ENCODE data around the gene NT5DC1.

Gene NT5DC1

DNA sequence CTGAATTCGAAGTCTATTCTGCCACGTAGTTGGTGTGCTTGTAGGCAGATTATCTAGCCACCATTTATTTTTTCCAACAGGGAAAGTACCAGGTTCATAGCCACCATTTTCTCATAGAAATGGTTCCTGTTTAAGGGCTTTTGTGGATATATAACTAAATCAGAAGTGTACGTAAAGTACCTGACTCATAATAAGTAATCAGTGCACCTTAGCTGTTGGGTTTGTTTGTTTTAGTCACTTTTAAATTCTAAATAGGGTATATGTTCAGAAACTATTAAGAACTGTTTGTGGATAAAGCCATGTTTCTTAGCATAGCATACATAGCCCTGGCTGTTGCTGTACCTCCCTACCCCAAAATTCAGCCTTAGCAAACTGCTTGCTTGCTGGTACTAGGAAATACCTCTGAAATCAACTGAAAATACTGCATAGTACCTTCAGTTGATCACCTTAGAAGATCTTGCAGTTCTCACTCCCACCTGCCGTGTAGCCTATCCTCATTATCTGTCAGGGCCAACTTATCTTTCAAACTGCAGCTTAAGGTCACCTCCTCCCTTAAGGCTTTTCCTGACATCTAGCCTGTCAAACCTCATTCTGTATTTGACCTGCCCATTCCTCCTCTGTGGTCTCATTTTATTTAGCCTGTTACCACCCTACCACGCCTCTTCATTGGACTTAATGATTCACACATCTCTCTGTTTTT is 69.9 kb downstream of the NT5DC1 start:
- no peak overlapping the region for H3K4me3 ChIP-seq (ENCODE audit: low read depth, low read length)
- DNase-seq (ENCODE audit: low read depth) = no peak

- DNase-seq (ENCODE audit: low read depth) = no peak
Measured at GRCh38 chr6:116173928-116174327, 73.3 kb downstream of the NT5DC1 start.

DNA sequence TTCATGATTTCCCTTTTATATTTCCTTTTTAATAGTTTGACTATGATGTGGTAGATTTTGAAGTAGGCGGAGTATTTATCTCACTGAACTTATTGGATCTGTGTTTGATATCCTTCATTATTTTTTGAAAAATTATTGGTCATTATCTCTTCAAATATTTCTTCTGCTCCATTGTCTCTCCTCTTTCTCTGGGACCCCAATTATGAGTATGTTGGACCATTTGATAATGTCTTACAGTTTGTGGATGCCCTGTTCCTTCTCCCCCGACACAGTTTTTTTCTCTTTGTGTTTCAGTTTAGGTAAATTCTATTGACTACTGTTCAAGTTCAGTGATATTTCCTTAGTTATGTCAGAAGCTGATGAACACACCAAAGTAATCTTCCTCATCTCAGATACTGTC is 74.7 kb downstream of the NT5DC1 start:
- no peak overlapping the region for H3K4me3 ChIP-seq (ENCODE audit: low read depth, low read length)
- DNase-seq (ENCODE audit: low read depth) = no peak

More at GRCh38 chr6:116173928-116174327, 73.3 kb downstream of the NT5DC1 start:
- no peak overlapping the region for H3K4me3 ChIP-seq (ENCODE audit: low read depth, low read length)

DNA sequence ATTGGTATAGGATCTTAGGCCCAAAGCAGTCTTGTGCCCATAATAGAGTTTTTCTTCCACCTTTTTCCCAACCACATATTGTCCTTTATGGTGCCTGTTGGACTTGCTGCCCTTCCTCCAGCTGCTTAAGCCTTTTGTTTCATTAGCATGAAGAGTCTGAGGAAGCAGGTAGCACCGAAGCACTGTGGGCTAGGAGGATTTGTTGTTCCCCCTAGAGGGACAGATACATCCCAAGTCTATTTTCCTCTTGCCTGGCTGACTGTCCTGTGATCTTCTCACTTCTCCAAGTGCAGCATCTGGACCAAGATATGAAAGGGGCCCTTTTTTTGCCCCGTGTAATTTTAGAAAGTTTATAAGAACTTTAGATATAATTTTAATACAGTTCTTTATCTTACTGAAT is 75.9 kb downstream of the NT5DC1 start:
- DNase-seq (ENCODE audit: low read depth) = no peak
- H3K4me3 ChIP-seq (ENCODE audit: low read depth, low read length) = no peak overlapping the region

- DNase-seq (ENCODE audit: low read depth) = no peak
- no peak overlapping the region for H3K4me3 ChIP-seq (ENCODE audit: low read depth, low read length)
Measured at GRCh38 chr6:116180375-116180774, 79.7 kb downstream of the NT5DC1 start.

GRCh38 chr6:116189472-116189871 is 88.8 kb downstream of the NT5DC1 start:
- no peak for DNase-seq (ENCODE audit: low read depth)
- H3K4me3 ChIP-seq (ENCODE audit: low read depth, low read length) = no peak overlapping the region

DNA sequence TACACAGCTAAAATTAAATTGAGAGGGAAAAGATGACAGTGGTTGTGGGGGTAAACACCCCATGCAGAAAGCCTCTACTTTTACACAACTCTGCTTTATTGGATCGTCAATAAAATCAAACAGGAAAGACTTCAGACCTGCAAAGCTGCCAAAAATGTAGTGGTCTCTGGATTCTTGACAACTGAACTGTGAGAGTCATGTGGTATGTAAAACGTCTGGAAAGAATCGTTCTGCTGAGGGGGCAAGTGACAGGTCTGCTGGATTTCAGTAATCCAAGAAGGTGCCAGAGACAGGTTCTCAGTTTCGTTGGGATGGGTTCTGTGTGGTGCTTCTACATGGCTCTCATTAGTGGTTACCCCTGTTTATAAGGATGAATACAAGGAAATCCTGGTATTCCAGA is 89.9 kb downstream of the NT5DC1 start:
- DNase-seq (ENCODE audit: low read depth) = peak; percentile 66
- no peak overlapping the region for H3K4me3 ChIP-seq (ENCODE audit: low read depth, low read length)

DNA sequence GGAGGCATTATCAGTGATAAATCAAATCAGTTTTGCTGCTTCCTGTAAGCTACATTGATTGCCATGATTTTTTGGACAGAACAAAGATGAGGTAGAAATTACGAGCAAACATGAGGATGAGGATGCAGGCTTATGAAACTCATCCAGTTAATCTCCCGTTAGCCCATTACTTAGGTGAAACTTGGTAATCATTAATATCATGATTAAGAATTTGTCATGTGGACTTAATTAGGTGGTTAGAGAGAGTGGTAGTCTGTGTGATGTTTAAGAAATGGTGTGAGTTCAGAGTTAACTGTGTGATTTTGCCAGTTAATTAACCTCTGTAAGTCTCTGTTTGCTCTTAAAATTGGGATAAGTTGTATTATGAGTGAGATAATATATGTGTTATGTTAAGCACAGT is 91.2 kb downstream of the NT5DC1 start:
- H3K4me3 ChIP-seq (ENCODE audit: low read depth, low read length) = no peak overlapping the region
- DNase-seq (ENCODE audit: low read depth) = no peak

GRCh38 chr6:116192786-116193185 is 92.1 kb downstream of the NT5DC1 start:
- no peak for DNase-seq (ENCODE audit: low read depth)
- no peak overlapping the region for H3K4me3 ChIP-seq (ENCODE audit: low read depth, low read length)

GRCh38 chr6:116196841-116197240 is 96.2 kb downstream of the NT5DC1 start:
- no peak for DNase-seq (ENCODE audit: low read depth)
- no peak overlapping the region for H3K4me3 ChIP-seq (ENCODE audit: low read depth, low read length)

DNA sequence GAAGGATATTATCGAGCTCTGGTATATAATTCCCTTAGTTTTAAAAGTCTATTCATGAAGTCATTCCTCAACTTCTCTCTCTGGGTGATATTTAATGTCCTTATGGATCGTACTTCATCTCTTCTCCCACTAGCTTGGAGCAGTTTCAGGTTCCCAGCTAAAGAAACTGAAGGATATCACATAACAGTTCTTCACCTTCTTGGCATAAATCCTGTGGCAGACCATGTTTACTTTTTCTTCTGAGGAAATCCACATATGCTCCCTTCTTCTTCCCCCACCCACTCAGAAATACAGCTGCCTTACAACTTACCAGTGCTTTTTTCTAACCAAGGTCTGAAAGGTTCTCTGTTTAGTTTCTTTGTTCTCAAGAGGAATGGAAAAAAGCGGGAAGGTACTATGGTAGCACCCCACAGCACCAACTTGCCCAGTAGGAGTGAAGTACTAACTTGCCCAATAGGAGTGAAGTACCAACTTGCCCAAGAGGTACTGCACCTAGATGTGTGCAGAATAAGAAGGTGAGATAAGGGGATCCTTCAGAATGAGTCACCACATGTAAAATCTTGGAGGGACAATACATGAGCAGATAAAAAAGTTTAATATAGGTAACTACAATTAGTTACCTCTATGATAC is 100.1 kb downstream of the NT5DC1 start:
- no peak overlapping the region for H3K4me3 ChIP-seq (ENCODE audit: low read depth, low read length)
- peak; percentile 36 for DNase-seq (ENCODE audit: low read depth)

- DNase-seq (ENCODE audit: low read depth) = no peak
- H3K4me3 ChIP-seq (ENCODE audit: low read depth, low read length) = no peak overlapping the region
Measured at GRCh38 chr6:116201538-116201937, 100.9 kb downstream of the NT5DC1 start.

DNA sequence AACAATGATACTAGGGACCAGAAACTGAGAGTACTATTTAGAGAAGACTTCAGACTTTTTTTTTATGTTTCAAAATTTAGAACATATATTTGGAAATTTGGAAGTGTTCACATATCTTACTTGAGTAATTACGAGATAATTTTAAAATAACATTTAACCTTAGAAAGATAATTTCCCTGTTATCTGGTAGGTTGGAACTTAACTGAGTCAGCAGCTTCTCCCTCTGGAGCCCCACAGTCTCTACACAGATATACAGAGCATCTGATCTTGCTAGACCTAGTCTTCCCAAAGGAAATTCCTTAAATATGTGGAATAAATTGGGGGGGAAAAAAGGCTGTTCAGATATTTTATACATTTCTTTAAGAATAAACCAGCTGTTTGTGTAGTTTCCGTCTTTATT is 104.6 kb downstream of the NT5DC1 start:
- no peak for DNase-seq (ENCODE audit: low read depth)
- H3K4me3 ChIP-seq (ENCODE audit: low read depth, low read length) = no peak overlapping the region

DNA sequence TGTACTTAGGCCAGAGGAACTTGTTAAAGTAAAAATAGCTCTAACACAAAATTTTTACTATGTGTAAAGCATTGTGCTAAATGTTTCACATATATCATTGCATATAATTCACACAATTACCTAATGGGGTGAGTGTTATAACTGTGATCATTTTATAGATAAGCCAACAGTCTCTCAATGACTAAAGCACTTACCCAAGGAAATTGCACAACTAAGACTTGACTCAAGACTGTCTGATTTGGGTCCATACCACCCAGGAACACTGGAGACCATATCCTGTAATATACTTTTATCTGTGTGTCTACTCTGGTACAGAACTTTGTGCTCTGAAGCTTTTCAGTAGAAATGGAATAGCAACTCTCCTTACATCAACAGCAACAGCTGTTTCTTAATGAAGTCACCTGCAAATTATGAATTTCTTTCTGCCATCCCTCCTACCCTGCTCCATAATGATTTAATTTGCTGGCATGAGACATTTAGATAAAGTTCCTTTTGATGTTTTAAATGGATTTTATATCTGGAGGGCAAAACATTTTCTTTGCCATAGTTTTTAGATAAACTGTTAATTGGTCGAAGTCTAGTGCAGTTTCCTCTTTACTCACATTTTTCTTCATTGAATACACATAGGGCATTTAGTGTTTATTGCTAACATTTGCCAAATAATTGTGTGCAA is 105.7 kb downstream of the NT5DC1 start:
- no peak overlapping the region for H3K4me3 ChIP-seq (ENCODE audit: low read depth, low read length)
- DNase-seq (ENCODE audit: low read depth) = no peak

GRCh38 chr6:116208056-116208785 is 107.6 kb downstream of the NT5DC1 start:
- DNase-seq (ENCODE audit: low read depth) = no peak
- H3K4me3 ChIP-seq (ENCODE audit: low read depth, low read length) = no peak overlapping the region

DNA sequence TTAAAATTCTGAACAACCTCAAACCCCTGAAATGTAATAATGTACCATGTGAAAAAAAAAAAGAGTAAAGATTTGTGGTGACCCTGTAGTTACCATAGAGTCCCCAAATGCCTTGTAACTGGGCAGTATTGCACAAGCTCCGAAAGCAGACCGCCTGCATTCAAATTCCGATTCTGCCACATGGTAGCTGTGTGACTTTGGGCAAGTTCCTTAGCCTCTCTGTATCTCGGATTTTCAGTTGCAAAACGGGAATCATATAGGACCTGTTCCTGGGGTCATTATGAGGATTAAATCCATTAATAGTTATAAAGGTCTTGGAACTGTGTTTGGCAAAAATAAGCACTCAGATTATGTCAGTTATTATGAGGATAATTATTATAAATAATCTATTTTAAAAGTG is 109.7 kb downstream of the NT5DC1 start:
- no peak overlapping the region for H3K4me3 ChIP-seq (ENCODE audit: low read depth, low read length)
- no peak for DNase-seq (ENCODE audit: low read depth)

- DNase-seq (ENCODE audit: low read depth) = no peak
- H3K4me3 ChIP-seq (ENCODE audit: low read depth, low read length) = no peak overlapping the region
Measured at GRCh38 chr6:116210750-116211425, 110.2 kb downstream of the NT5DC1 start.

GRCh38 chr6:116214681-116215080 is 114.0 kb downstream of the NT5DC1 start:
- no peak overlapping the region for H3K4me3 ChIP-seq (ENCODE audit: low read depth, low read length)
- DNase-seq (ENCODE audit: low read depth) = no peak

DNA sequence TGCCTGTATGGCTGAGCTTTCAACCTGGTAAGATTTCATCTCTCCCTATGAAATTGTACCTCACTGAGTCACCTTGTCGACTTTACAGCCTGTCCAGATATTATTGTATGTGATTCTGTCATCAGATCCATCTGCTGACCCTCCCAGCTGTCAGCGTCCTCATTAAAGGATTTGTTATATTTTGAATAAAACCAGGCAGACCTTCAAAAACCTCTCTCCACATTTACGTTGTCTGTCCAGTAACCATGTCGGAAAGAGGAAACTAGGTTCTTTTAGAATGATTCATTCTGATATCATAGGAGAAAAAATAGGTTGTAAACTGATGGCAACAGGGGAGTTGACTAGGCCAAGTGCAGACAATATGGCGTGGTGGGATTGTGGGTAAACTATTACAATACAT is 114.8 kb downstream of the NT5DC1 start:
- no peak for DNase-seq (ENCODE audit: low read depth)
- H3K4me3 ChIP-seq (ENCODE audit: low read depth, low read length) = no peak overlapping the region

- no peak overlapping the region for H3K4me3 ChIP-seq (ENCODE audit: low read depth, low read length)
- DNase-seq (ENCODE audit: low read depth) = no peak
Measured at GRCh38 chr6:116217069-116217468, 116.4 kb downstream of the NT5DC1 start.

Measured in skeletal muscle cell (primary cell).